AG04450 (cell line): Measurements from ENCODE around the gene PDZD2. TPM values are rescaled to one million over a fixed set of nuclear protein-coding genes. Genes with fewer than 3 reads are reported as not detected.

Source experiments
- CTCF ChIA-PET: fragments of 300-600, 350-600 bp; formaldehyde crosslinking; extraction: SDS; loops from one replicate; lab custom pipeline; 2022; ENCODE audit warnings: antibody characterized with exemption, inconsistent platforms; lab: Charles Lee
- POLR2A ChIA-PET: fragments of 350-600 bp; formaldehyde crosslinking; extraction: SDS; loops from one replicate; lab custom pipeline; 2021; ENCODE audit warnings: antibody characterized with exemption, inconsistent platforms; lab: Yijun Ruan, JAX
- DNase-seq: peaks from one replicate; pipeline ENCODE4 v3.0.0-alpha.2; 2011; ENCODE audit warnings: low read depth, low spot score
- H3K27ac ChIP-seq: one replicate; pipeline ENCODE4 v1.5.1; 2012; ENCODE audit warnings: low read depth, low read length, control low read depth
- H3K27me3 ChIP-seq: one replicate; pipeline ENCODE4 v1.6.0; 2012; ENCODE audit warnings: low read length; ENCODE audit not compliant: control insufficient read depth, insufficient read depth
- H3K4me3 ChIP-seq: 2 replicates; pipeline ENCODE4 v1.5.1; 2011; ENCODE audit warnings: mild to moderate bottlenecking, low read depth, low read length, control low read depth
- H3K9me3 ChIP-seq: 2 replicates; pipeline ENCODE4 v1.5.1; 2012; ENCODE audit warnings: low read length; ENCODE audit not compliant: control insufficient read depth, insufficient read depth
- CTCF ChIP-seq: IDR thresholded peaks from 2 replicates; pipeline ENCODE4 v1.5.1; 2011; ENCODE audit warnings: low read depth, low read length, control low read depth, inconsistent platforms
- polyA plus RNA-seq: library from polyadenylated mRNA; depleted of rRNA; stranded (reverse); fragments of >200 nt; gene quantifications from 2 replicates; pipeline ENCODE4 v1.2.3, GENCODE V29; 2011

PDZD2 gene
- polyA plus RNA-seq, 1 experiment, result 0.40 TPM

- POLR2A ChIA-PET, result no interaction called here
- DNase-seq, result no peak
- Histone ChIP-seq H3K27ac (no peak overlapping the region), H3K4me3 (no peak overlapping the region), H3K27me3 (peaks cover 11% of the 10 kb centered on the region), H3K9me3 (no peaks in the 10 kb centered on the region)
- TF ChIP-seq CTCF, result no peak
- CTCF ChIA-PET, result interaction anchor here (0.6 kb wide), 1 partner anchor 24 kb away, joined by 6 read pairs; no protein-coding TSS in a partner anchor
Measured at GRCh38 chr5:31613651-31614050, 25.3 kb upstream of the PDZD2 start.

GRCh38 chr5:31614151-31615020, 24.5 kb upstream of the PDZD2 start:
- no peak overlapping the region for H3K27ac ChIP-seq
- H3K9me3 ChIP-seq, result no peaks in the 10 kb centered on the region
- no peak for DNase-seq
- TF ChIP-seq CTCF, result no peak
- H3K27me3 ChIP-seq, result peaks cover 11% of the 10 kb centered on the region
- CTCF ChIA-PET, result no interaction called here
- POLR2A ChIA-PET, result no interaction called here
- H3K4me3 ChIP-seq, result no peak overlapping the region

- H3K27ac ChIP-seq, result no peak overlapping the region
- no peaks in the 10 kb centered on the region for H3K9me3 ChIP-seq
- peaks cover 5% of the 10 kb centered on the region for H3K27me3 ChIP-seq
- ChIA-PET POLR2A (no interaction called here), CTCF (no interaction called here)
- no peak for DNase-seq
- no peak for TF ChIP-seq CTCF
- H3K4me3 ChIP-seq, result no peak overlapping the region
Measured at GRCh38 chr5:31617867-31618266, 21.1 kb upstream of the PDZD2 start.

- no peaks in the 10 kb centered on the region for H3K9me3 ChIP-seq
- peaks cover 5% of the 10 kb centered on the region for H3K27me3 ChIP-seq
- H3K4me3 ChIP-seq, result no peak overlapping the region
- TF ChIP-seq CTCF, result no peak
- DNase-seq, result no peak
- H3K27ac ChIP-seq, result no peak overlapping the region
- POLR2A ChIA-PET, result no interaction called here
- CTCF ChIA-PET, result interaction anchor here (0.5 kb wide), 1 partner anchor 19 kb away, joined by 7 read pairs; the partner anchor contains the start of gene PDZD2
Measured at GRCh38 chr5:31620026-31620425, 18.9 kb upstream of the PDZD2 start.

GRCh38 chr5:31623249-31623648, 15.7 kb upstream of the PDZD2 start:
- H3K27me3 ChIP-seq, result peaks cover 6% of the 10 kb centered on the region
- TF ChIP-seq CTCF, result no peak
- no peaks in the 10 kb centered on the region for H3K9me3 ChIP-seq
- POLR2A ChIA-PET, result no interaction called here
- no peak overlapping the region for H3K4me3 ChIP-seq
- DNase-seq, result no peak
- no peak overlapping the region for H3K27ac ChIP-seq
- CTCF ChIA-PET, result no interaction called here
